Gastrocnemius medialis (tissue), 4 donors: ENCODE measurements around the gene PIPOX.

Experiments used
- POLR2A ChIP-seq, 2 donors: fragments of 450-650 bp; IDR thresholded peaks; one replicate each; pipeline ENCODE4 v1.6.1; 2017; ENCODE audit warnings: antibody characterized with exemption in 2 of 2, mild to moderate bottlenecking in 2 of 2, moderate library complexity in 2 of 2
- TF ChIP-seq, protein P1 (sequence below), 5 experiments: fragments of 450-650 bp in 3 of 5; fragments of 200-600 bp in 2 of 5; sonication (generic) in 2 of 5; IDR thresholded peaks in 4 of 5; conservative IDR thresholded peaks in 1 of 5; 1 replicate in 4 of 5; 2 replicates in 1 of 5; pipeline ENCODE4 v1.5.1; 2016 to 2019; ENCODE audit warnings: antibody characterized with exemption in 5 of 5, mild to moderate bottlenecking in 3 of 5, moderate library complexity in 3 of 5

DNA sequence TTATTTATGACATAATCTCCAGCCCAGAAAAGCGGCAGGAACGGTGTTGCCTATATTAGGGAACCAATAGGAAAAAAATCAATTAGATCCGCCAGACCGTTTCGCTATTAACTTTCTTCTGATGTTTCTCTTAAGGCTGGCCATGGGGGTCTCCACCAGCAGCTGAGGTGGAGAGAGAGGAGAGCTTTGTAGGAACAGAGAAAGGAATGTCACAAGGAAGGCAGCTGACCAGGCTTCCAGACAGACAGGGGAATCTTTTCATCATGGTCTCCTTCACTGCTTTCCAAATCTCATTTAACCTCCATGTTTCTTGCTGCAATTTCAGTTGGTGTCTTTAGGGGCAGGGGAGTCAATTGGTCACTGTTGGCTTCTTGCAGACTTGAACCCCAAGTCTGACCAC lies 28.2 kb upstream of the PIPOX start:
- TF ChIP-seq, protein P1, sequence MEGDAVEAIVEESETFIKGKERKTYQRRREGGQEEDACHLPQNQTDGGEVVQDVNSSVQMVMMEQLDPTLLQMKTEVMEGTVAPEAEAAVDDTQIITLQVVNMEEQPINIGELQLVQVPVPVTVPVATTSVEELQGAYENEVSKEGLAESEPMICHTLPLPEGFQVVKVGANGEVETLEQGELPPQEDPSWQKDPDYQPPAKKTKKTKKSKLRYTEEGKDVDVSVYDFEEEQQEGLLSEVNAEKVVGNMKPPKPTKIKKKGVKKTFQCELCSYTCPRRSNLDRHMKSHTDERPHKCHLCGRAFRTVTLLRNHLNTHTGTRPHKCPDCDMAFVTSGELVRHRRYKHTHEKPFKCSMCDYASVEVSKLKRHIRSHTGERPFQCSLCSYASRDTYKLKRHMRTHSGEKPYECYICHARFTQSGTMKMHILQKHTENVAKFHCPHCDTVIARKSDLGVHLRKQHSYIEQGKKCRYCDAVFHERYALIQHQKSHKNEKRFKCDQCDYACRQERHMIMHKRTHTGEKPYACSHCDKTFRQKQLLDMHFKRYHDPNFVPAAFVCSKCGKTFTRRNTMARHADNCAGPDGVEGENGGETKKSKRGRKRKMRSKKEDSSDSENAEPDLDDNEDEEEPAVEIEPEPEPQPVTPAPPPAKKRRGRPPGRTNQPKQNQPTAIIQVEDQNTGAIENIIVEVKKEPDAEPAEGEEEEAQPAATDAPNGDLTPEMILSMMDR (IDR thresholded peaks at IDR 0.05 in 4 of 5, conservative IDR thresholded peaks at IDR 0.05 in 1 of 5): no peak
- TF ChIP-seq POLR2A (IDR thresholded peaks at IDR 0.05): no peak
